ENCODE data around the gene RIMBP3B.
"Not testable (repeated sequence)": the region's sequence is repeated elsewhere in the genome, so short reads cannot be mapped to it uniquely, and the experiment has no call there.

Gene RIMBP3B

GRCh38 chr22:21383701-21384467, at the start of gene RIMBP3B:
Gene RIMBP3B (plus strand): TSS chr22:21383751. CDS start chr22:21383859, 108 bp downstream.
- DNase-seq; H3K27me3 ChIP-seq; H3K4me3 ChIP-seq; H3K27ac ChIP-seq; H3K9me3 ChIP-seq; intact Hi-C loops (cut with DNase I; ENCODE audit: low total_unique reads); H3K36me3 ChIP-seq; H3K4me1 ChIP-seq: not testable (repeated sequence)

GRCh38 chr22:21357527-21357926, 26.0 kb upstream of the RIMBP3B start:
- H3K9me3 ChIP-seq; H3K27me3 ChIP-seq; H3K4me3 ChIP-seq; DNase-seq; intact Hi-C loops (cut with DNase I; ENCODE audit: low total_unique reads); H3K4me1 ChIP-seq; H3K27ac ChIP-seq; H3K36me3 ChIP-seq: not testable (repeated sequence)

DNA sequence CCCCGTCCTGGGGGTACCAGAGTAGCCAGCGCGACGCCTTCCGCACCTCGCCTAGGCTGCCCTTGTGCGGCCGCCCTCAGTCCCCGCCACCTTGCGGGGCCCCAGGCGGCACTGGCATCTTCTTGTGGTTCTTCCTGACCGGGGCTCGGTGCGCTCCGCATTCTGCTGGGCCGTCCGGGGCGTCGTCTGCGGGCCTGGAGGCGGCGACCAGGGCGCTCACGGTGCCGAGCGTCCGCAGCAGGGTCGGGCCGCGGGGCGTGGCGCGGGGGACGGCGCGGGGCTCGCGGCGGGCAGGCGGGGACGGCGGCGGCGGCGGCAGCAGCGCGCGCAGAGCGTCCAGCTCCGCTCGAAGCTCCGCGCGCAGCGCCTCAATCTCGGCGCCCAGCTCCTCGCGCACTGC, 23.0 kb upstream of the RIMBP3B start:
- intact Hi-C loops (cut with DNase I; ENCODE audit: low total_unique reads); H3K27ac ChIP-seq; H3K27me3 ChIP-seq; H3K36me3 ChIP-seq; H3K9me3 ChIP-seq; DNase-seq; H3K4me1 ChIP-seq; H3K4me3 ChIP-seq: not testable (repeated sequence)

GRCh38 chr22:21362473-21362872, 21.1 kb upstream of the RIMBP3B start:
- DNase-seq; H3K4me3 ChIP-seq; H3K9me3 ChIP-seq; H3K4me1 ChIP-seq; intact Hi-C loops (cut with DNase I; ENCODE audit: low total_unique reads); H3K27ac ChIP-seq; H3K27me3 ChIP-seq; H3K36me3 ChIP-seq: not testable (repeated sequence)

DNA sequence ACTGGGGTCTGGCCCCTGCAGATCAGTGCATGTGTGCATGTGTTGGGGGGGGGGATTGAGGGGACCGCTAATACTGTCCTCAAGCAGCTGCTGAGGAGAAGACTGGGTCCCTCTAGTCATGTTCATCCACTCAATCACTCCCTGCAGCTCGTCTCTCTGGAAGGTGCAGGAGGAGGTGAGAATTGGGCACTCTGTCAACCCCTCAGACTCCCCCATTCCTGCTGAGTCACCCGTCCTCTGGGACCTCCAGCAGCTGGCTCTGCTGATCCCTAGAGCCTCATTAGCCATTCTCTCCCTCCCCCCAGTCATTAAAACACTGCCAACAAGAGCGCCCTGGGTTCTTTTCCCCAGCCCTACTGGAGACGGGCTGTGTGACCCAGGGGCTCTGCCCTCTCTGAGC, 20.5 kb upstream of the RIMBP3B start:
- H3K9me3 ChIP-seq; H3K4me3 ChIP-seq; H3K27me3 ChIP-seq; H3K36me3 ChIP-seq; H3K27ac ChIP-seq; intact Hi-C loops (cut with DNase I; ENCODE audit: low total_unique reads); H3K4me1 ChIP-seq; DNase-seq: not testable (repeated sequence)

DNA sequence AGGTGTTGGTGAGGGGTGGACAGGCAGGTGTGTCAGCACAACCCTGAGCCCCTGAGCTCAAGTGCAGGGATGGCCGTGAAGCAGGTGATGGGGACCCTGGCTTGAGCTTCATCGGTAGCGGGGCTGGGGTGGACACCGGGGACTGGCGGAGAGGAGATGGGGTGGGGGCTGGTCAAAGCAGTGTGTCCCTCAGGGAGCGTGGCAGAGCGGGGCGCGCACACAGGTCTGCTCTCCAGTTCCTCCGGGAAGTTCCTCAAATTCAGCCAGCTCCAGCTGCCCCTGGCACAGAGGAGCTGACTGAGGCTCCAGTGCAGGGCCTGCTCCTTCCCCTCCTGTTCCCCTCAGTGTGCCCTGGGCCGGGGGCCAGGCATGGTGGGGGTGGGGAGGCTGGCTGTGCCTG, 19.7 kb upstream of the RIMBP3B start:
- H3K27me3 ChIP-seq; H3K36me3 ChIP-seq; H3K9me3 ChIP-seq; DNase-seq; H3K4me3 ChIP-seq; intact Hi-C loops (cut with DNase I; ENCODE audit: low total_unique reads); H3K27ac ChIP-seq; H3K4me1 ChIP-seq: not testable (repeated sequence)

DNA sequence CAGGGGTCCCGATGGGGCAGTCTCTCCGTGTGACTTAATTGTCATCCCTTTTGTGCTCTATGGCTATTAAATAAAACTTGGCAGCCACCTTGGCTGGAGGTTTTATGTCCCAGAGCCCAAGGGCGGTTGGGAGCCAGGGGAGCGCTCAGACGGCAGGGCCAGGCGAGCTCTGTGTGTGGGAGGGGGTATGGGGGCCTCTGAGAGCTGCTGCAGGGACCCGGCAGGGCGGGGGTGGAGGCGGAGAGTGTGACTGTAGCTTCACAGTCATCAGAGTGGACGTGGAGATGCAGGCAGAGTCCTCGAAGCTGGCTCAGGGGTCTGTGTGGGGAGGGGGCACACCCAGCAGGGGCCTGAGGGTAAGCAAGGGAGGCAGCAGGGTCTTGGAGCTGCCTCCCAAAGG, 19.2 kb upstream of the RIMBP3B start:
- DNase-seq; H3K4me1 ChIP-seq; H3K36me3 ChIP-seq; intact Hi-C loops (cut with DNase I; ENCODE audit: low total_unique reads); H3K9me3 ChIP-seq; H3K4me3 ChIP-seq; H3K27me3 ChIP-seq; H3K27ac ChIP-seq: not testable (repeated sequence)

DNA sequence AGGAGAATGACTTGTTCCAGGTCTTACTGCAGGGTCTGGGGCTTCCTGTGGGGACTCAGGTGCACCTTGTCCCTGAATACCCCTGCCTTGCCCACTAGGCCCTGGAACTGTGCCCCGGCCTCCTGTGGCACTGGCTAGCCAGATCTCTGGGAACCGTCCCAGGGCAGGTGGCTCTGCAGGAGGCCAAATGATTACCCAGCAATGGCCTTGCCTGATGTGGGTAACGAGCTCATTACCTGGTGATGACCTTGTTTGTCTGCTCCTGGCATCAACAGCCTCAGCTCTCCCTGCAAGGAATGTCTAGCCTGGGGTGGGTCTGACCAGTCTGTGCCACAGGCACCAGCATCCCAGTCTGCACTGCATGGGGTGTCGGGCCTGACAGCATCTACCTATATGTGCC, 18.2 kb upstream of the RIMBP3B start:
- H3K27ac ChIP-seq; H3K27me3 ChIP-seq; H3K36me3 ChIP-seq; DNase-seq; H3K4me1 ChIP-seq; H3K4me3 ChIP-seq; intact Hi-C loops (cut with DNase I; ENCODE audit: low total_unique reads); H3K9me3 ChIP-seq: not testable (repeated sequence)

DNA sequence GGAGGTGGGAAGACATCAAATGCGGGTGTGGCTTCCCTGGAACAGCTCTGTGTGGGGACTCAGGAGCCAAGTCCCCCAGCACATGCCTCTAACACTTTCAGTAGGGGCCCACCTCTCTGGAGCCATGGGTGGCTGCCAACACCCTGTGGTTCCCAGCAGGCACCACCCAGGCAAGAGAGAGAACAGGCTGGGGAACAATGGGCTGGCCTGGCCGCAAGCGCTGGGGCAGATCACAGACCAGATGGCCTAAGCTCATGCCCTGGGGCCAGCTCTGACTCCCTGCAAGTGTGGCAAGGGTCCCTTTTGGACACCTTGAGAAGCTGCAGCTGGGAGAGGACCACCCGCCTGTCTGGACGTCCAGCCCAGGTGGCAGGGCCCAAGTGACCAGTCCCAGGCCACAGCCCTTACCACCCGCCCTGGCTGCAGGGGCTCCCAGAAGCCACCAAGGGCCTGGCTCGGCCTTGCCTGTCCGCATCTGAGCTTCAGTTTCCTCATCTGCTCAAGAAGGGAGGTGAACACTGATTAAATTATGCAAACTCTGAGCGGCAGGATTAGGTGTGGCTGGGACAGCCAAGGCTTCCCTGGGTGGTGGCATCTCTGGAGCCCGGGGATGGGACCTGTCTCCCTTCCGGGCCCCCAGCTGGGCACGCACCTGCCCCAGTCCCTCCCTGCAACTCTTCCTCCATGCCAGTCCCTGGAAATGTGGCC, 14.8 kb upstream of the RIMBP3B start:
- DNase-seq; H3K9me3 ChIP-seq; H3K36me3 ChIP-seq; H3K27ac ChIP-seq; intact Hi-C loops (cut with DNase I; ENCODE audit: low total_unique reads); H3K4me1 ChIP-seq; H3K4me3 ChIP-seq; H3K27me3 ChIP-seq: not testable (repeated sequence)

GRCh38 chr22:21375880-21376279, 7.7 kb upstream of the RIMBP3B start:
- H3K9me3 ChIP-seq; H3K36me3 ChIP-seq; H3K4me3 ChIP-seq; H3K4me1 ChIP-seq; DNase-seq; H3K27ac ChIP-seq; intact Hi-C loops (cut with DNase I; ENCODE audit: low total_unique reads); H3K27me3 ChIP-seq: not testable (repeated sequence)

GRCh38 chr22:21384468-21385357, 1.2 kb downstream of the RIMBP3B start:
- H3K9me3 ChIP-seq; H3K27ac ChIP-seq; H3K4me3 ChIP-seq; H3K27me3 ChIP-seq; DNase-seq; H3K36me3 ChIP-seq; H3K4me1 ChIP-seq; intact Hi-C loops (cut with DNase I; ENCODE audit: low total_unique reads): not testable (repeated sequence)

GRCh38 chr22:21389480-21389879, 5.9 kb downstream of the RIMBP3B start:
- intact Hi-C loops (cut with DNase I; ENCODE audit: low total_unique reads); H3K4me3 ChIP-seq; H3K27me3 ChIP-seq; H3K4me1 ChIP-seq; H3K9me3 ChIP-seq; DNase-seq; H3K36me3 ChIP-seq; H3K27ac ChIP-seq: not testable (repeated sequence)

DNA sequence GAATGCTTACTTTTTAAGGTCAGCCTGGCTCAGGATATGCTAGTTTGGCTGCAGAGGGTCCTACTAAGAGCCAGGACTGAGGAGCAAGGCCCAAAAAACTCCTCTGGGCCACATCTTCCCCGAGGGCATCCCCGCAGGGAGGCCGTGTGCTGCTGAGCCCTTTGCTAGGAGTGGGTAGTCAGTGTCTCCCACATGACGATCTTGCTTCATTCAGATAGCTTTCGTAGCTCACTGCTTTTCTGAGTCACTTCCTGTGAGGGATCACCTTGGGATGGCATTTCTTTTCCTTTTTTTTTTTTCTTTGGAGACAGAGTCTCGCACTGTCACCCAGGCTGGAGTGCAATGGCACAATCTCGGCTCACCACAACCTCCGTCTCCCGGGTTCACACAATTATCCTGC, 6.5 kb downstream of the RIMBP3B start:
- H3K9me3 ChIP-seq; H3K4me1 ChIP-seq; DNase-seq; intact Hi-C loops (cut with DNase I; ENCODE audit: low total_unique reads); H3K27ac ChIP-seq; H3K36me3 ChIP-seq; H3K4me3 ChIP-seq; H3K27me3 ChIP-seq: not testable (repeated sequence)

- not testable (repeated sequence) for H3K27ac ChIP-seq
Observed at GRCh38 chr22:21394613-21395012, 11.1 kb downstream of the RIMBP3B start.

More at GRCh38 chr22:21394613-21395012, 11.1 kb downstream of the RIMBP3B start:
- intact Hi-C loops (cut with DNase I; ENCODE audit: low total_unique reads); H3K4me3 ChIP-seq; H3K4me1 ChIP-seq; H3K27me3 ChIP-seq; H3K9me3 ChIP-seq; H3K36me3 ChIP-seq; DNase-seq: not testable (repeated sequence)
